CD8-positive, alpha-beta memory T cell (primary cell): ENCODE data around the gene SNX25. TPM values are rescaled to one million over a fixed set of nuclear protein-coding genes. Genes with fewer than 3 reads are reported as not detected.

Experiments used
- CTCF ChIA-PET: fragments of 350-600 bp; sonication (Branson Sonifier 250); formaldehyde crosslinking; loops from one replicate; lab custom pipeline; 2021; ENCODE audit warnings: antibody characterized with exemption; lab: Charles Lee
- POLR2A ChIA-PET: fragments of 350-600 bp; sonication (Branson Sonifier 250); formaldehyde crosslinking; loops from one replicate; lab custom pipeline; 2021; ENCODE audit warnings: antibody characterized with exemption; lab: Charles Lee
- DNase-seq, 5 donors: peaks; one replicate each; pipeline versions ENCODE4 v3.0.0 to v3.0.0-alpha.2; 2020 to 2022; ENCODE audit warnings: mixed read lengths in 1 of 5
- H3K27ac ChIP-seq: one replicate; pipeline ENCODE4 v1.7.0; 2013; ENCODE audit warnings: low read depth, mild to moderate bottlenecking, low read length, moderate library complexity
- H3K27me3 ChIP-seq: 2 replicates; pipeline ENCODE4 v1.7.0; 2013; ENCODE audit warnings: low read length, mild to moderate bottlenecking; ENCODE audit not compliant: insufficient read depth, poor library complexity, severe bottlenecking
- H3K36me3 ChIP-seq: 2 replicates; pipeline ENCODE4 v1.7.0; 2013; ENCODE audit warnings: mild to moderate bottlenecking, low read length, moderate library complexity; ENCODE audit not compliant: insufficient read depth
- H3K4me1 ChIP-seq: 2 replicates; pipeline ENCODE4 v1.7.0; 2013; ENCODE audit warnings: mild to moderate bottlenecking, low read length, moderate library complexity; ENCODE audit not compliant: insufficient read depth
- H3K4me3 ChIP-seq: 2 replicates; pipeline ENCODE4 v1.7.0; 2013; ENCODE audit warnings: mild to moderate bottlenecking, low read length
- H3K9me3 ChIP-seq: 2 replicates; pipeline ENCODE4 v1.7.0; 2013; ENCODE audit warnings: mild to moderate bottlenecking, low read length
- H3K27ac Mint-ChIP-seq, 8 donors: one replicate each; pipeline ENCODE4 v1.8.0; 2020 to 2021; ENCODE audit warnings: mixed read lengths in 8 of 8, mild to moderate bottlenecking in 6 of 8, inconsistent platforms in 3 of 8, moderate library complexity in 3 of 8
- H3K27me3 Mint-ChIP-seq, 2 donors: one replicate each; pipeline ENCODE4 v1.8.0; 2020 to 2021; ENCODE audit warnings: mixed read lengths in 2 of 2, mild to moderate bottlenecking in 1 of 2, moderate library complexity in 1 of 2
- H3K36me3 Mint-ChIP-seq, 3 donors: one replicate each; pipeline ENCODE4 v1.8.0; 2020 to 2021; ENCODE audit warnings: mixed read lengths in 3 of 3, inconsistent platforms in 1 of 3, mild to moderate bottlenecking in 1 of 3
- H3K4me1 Mint-ChIP-seq, 3 donors: one replicate each; pipeline ENCODE4 v1.8.0; 2020 to 2021; ENCODE audit warnings: mixed read lengths in 3 of 3, inconsistent platforms in 1 of 3, mild to moderate bottlenecking in 1 of 3
- H3K4me3 Mint-ChIP-seq, 7 donors: one replicate each; pipeline ENCODE4 v1.8.0; 2020 to 2021; ENCODE audit warnings: mixed read lengths in 7 of 7, mild to moderate bottlenecking in 6 of 7, moderate library complexity in 4 of 7, inconsistent platforms in 2 of 7
- H3K9me3 Mint-ChIP-seq, 5 donors: one replicate each; pipeline ENCODE4 v1.8.0; 2020 to 2022; ENCODE audit warnings: mixed read lengths in 5 of 5, mild to moderate bottlenecking in 3 of 5, moderate library complexity in 2 of 5, inconsistent platforms in 1 of 5
- polyA plus RNA-seq: library from polyadenylated mRNA; unstranded; fragments of 300-500 nt; fragmentation: Illumina TruSeq; gene quantifications from one replicate; pipeline ENCODE4 v1.2.3, GENCODE V29; 2021
- total RNA-seq, 2 experiments: library from RNA; stranded (reverse); gene quantifications; one replicate each; pipeline ENCODE4 v1.2.3, GENCODE V29; 2021

Gene SNX25
- total and polyA plus RNA-seq, 3 experiments from 2014 or later, result 7.8 to 18.2 (median 17.7) TPM

- peak overlapping the region; percentile 98 for H3K27ac ChIP-seq
- peaks cover 16% of the 10 kb centered on the region for H3K4me1 ChIP-seq
- Mint-ChIP-seq H3K36me3 (peaks cover 0 to 16% (median 5%) of the 10 kb centered on the region in 3 donors), H3K4me1 (peaks cover 27 to 37% (median 35%) of the 10 kb centered on the region in 3 donors), H3K27me3 (no peaks in the 10 kb centered on the region), H3K9me3 (no peaks in the 10 kb centered on the region), H3K4me3 (peak overlapping the region; percentile 94 to 98 (median 96)), H3K27ac (peak overlapping the region; percentile 93 to 99 (median 99))
- H3K9me3 ChIP-seq, result no peaks in the 10 kb centered on the region
- ChIA-PET CTCF (interaction anchor here (1.5 to 1.8 kb wide), 2 partner anchors 35 to 251 kb away, joined by 4 read pairs; partner anchors contain the start of gene SLC25A4), POLR2A (interaction anchor here (1.0 to 3.2 kb wide), 5 partner anchors 12 to 661 kb away, joined by 3 to 39 read pairs (median 3); partner anchors contain the start of genes CENPU, SNX25 and UFSP2)
- DNase-seq, result no peak
- peak overlapping the region; percentile 75 for H3K4me3 ChIP-seq
- H3K27me3 ChIP-seq, result no peaks in the 10 kb centered on the region
- peaks cover 5% of the 10 kb centered on the region for H3K36me3 ChIP-seq
Observed at GRCh38 chr4:185394568-185395237, 185.3 kb downstream of the SNX25 start.

DNA sequence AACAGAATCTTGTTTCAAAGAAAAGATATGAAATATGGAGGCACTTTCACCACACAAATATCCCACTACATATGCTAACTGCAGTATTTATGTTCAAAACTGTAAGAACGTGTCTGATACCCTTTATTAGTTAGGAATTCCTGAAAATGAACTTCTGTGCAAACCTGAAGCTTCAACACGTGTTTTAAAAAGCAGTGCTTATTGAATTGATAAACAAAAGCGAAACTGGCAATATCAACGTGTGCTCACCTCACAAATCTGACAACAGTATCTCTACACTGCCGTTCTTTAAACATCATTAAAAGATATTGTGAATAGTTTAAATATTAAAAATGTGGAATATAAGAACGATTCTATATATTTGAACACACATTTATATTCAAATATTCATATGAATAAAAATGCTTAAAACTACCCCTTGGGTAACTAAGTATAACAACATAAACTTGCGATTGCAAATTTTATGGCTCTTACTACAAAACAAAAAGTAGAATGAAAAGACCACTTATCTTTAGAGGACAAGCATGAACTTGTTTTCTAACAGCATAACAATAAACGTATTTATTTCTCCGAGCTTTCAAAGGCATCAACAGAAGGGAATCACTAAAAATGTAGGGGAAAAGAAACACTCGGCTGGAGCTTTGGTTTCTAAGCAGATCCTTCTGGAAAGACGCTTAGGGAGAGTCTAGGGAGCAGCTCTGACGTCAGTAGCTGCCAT lies 186.0 kb downstream of the SNX25 start, which contains the start of gene LRP2BP:
Gene LRP2BP, minus strand, starts transcription at position 687 of the 718 bp plus-strand sequence. CDS start 17,738 bp downstream, outside the sequence.
- Mint-ChIP-seq H3K27me3 (no peaks in the 10 kb centered on the region), H3K4me1 (peaks cover 27 to 37% (median 35%) of the 10 kb centered on the region in 3 donors), H3K27ac (peak within 1 kb of the TSS; percentile 93 to 99 (median 99)), H3K4me3 (peak within 1 kb of the TSS; percentile 94 to 98 (median 96)), H3K36me3 (peaks cover 0 to 23% (median 8%) of the 10 kb centered on the region in 3 donors), H3K9me3 (no peaks in the 10 kb centered on the region)
- Histone ChIP-seq H3K27me3 (no peaks in the 10 kb centered on the region), H3K4me1 (peaks cover 16% of the 10 kb centered on the region), H3K36me3 (peaks cover 10% of the 10 kb centered on the region), H3K4me3 (peak within 1 kb of the TSS; percentile 75), H3K9me3 (no peaks in the 10 kb centered on the region), H3K27ac (peak within 1 kb of the TSS; percentile 98)
- DNase-seq, result peak in 2 of 5 donors; percentile 18 to 24
- POLR2A ChIA-PET, result interaction anchor here (1.0 to 3.2 kb wide), 4 partner anchors 30 to 661 kb away, joined by 3 to 39 read pairs (median 5); partner anchors contain the start of genes CENPU, SNX25 and UFSP2
- CTCF ChIA-PET, result interaction anchor here (1.5 to 3.4 kb wide), 3 partner anchors 31 to 252 kb away, joined by 4 to 19 read pairs (median 4); partner anchors contain the start of genes SLC25A4 and UFSP2

DNA sequence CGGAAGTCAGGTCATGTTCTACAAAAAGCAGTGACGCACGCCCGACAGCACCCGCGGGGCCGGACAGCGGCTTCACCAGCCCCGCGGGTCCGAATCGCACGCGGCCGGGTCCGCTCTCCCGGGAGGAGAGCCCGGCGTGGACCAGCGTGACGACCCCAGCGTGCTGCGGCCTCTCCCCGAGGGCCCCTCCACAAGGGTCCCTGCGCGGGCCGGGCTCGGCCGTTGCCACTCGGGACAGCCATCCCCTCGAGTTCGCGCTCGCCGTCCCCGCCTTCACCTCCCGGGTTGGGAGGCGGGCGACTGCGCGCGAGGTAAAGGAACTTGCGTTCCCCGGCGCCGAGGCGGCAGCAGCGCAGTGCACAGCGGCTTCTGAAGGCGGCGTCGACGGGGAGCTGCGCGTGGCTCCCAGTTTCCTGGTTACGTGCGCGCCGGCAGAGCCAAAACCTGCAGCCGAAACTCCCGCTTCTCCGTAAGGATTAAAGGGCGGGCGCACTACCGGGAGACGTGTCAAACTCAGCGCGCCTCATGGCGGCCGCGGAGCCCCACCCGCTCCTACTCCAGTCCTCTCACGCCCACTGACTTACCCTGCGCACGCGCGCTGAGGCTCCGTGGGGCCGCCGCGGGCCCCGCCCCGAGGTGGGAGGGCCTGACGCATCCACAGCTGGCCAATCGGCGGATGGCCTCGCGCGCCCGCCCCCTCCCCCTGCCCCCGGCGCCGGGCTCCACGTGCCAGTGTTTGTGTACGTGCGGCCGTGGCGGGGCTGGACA lies 186.7 kb downstream of the SNX25 start:
- Mint-ChIP-seq H3K9me3 (no peaks in the 10 kb centered on the region), H3K4me3 (peak overlapping the region; percentile 94 to 98 (median 96)), H3K4me1 (peaks cover 27 to 37% (median 33%) of the 10 kb centered on the region in 3 donors), H3K36me3 (peaks cover 0 to 30% (median 9%) of the 10 kb centered on the region in 3 donors), H3K27me3 (no peaks in the 10 kb centered on the region), H3K27ac (peak overlapping the region; percentile 93 to 99 (median 99))
- H3K27ac ChIP-seq, result peak overlapping the region; percentile 98
- peak; percentile 93 to 98 (median 97) for DNase-seq
- H3K36me3 ChIP-seq, result peaks cover 10% of the 10 kb centered on the region
- no peaks in the 10 kb centered on the region for H3K9me3 ChIP-seq
- ChIA-PET POLR2A (interaction anchor here (0.6 to 3.2 kb wide), 5 partner anchors 30 to 253 kb away, joined by 3 to 39 read pairs (median 5); partner anchors contain the start of genes CCDC110, SLC25A4, SNX25 and UFSP2), CTCF (interaction anchor here (1.5 to 3.4 kb wide), 3 partner anchors 30 to 253 kb away, joined by 4 to 19 read pairs (median 4); partner anchors contain the start of genes SLC25A4 and UFSP2)
- peak overlapping the region; percentile 75 for H3K4me3 ChIP-seq
- H3K4me1 ChIP-seq, result peaks cover 16% of the 10 kb centered on the region
- H3K27me3 ChIP-seq, result no peaks in the 10 kb centered on the region

DNA sequence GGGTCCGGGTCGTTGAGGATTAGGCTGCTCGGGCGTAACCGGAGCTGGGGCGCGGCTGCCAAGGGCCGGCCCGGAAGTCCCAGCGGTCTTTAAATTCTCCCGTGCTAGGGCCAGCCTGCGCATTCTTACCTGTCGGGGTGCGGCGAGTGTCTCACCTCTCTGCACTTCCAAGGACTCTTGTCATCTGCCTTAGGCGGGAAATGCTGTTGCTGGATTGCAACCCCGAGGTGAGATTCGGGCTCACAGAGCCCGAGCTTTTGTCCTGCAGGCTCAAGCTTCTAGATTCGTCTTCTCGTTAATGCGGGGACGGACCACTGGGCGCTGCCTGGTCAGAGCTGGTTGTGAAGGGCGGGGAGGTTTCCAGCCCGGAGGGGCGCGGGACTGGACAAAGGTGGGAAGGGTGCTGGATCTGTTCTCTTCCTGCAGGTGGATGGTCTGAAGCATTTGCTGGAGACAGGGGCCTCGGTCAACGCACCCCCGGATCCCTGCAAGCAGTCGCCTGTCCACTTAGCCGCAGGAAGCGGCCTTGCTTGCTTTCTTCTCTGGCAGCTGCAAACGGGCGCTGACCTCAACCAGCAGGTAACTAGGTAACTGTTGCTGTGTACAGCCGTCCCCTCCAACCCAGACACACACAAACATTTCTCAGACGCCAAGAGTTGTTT lies 187.5 kb downstream of the SNX25 start, which contains the start of gene ANKRD37:
Gene ANKRD37, plus strand, starts transcription at position 118 of the 662 bp plus-strand sequence. Its CDS starts 83 bp downstream, at position 201.
- Mint-ChIP-seq H3K27ac (peak within 1 kb of the TSS; percentile 93 to 99 (median 99)), H3K36me3 (peaks cover 0 to 37% (median 11%) of the 10 kb centered on the region in 3 donors), H3K4me3 (peak within 1 kb of the TSS; percentile 94 to 98 (median 96)), H3K4me1 (peaks cover 25 to 34% (median 27%) of the 10 kb centered on the region in 3 donors), H3K27me3 (no peaks in the 10 kb centered on the region), H3K9me3 (no peaks in the 10 kb centered on the region)
- CTCF ChIA-PET, result interaction anchor here (3.4 kb wide), 1 partner anchor 29 kb away, joined by 19 read pairs; the partner anchor contains the start of gene UFSP2
- Histone ChIP-seq H3K27ac (peak within 1 kb of the TSS; percentile 98), H3K9me3 (no peaks in the 10 kb centered on the region), H3K4me1 (peaks cover 16% of the 10 kb centered on the region), H3K4me3 (peak within 1 kb of the TSS; percentile 75), H3K27me3 (no peaks in the 10 kb centered on the region), H3K36me3 (peaks cover 10% of the 10 kb centered on the region)
- no peak for DNase-seq
- POLR2A ChIA-PET, result interaction anchor here (0.6 to 3.2 kb wide), 3 partner anchors 29 to 254 kb away, joined by 3 to 39 read pairs (median 5); partner anchors contain the start of genes CCDC110, SLC25A4 and UFSP2

DNA sequence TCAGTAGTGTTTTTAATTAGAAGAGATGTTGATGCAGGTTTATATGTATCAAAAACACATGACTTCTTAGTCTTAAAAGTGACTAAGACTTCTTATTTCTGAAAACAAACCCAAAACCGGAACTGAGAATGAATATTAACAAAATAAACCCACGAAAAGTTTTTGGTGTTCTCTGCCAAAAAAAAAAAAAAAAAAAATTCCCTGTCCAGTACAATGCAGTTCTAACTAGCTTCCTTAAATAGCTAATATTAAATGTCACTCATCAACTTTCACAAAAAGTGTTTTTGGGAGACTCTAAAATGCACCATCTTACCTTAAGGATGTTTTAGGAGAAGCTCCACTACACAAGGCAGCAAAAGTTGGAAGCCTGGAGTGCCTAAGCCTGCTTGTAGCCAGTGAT lies 189.2 kb downstream of the SNX25 start:
- peaks cover 16% of the 10 kb centered on the region for H3K4me1 ChIP-seq
- CTCF ChIA-PET, result interaction anchor here (0.7 to 3.4 kb wide), 2 partner anchors 27 to 255 kb away, joined by 3 to 19 read pairs; partner anchors contain the start of genes SLC25A4 and UFSP2
- Mint-ChIP-seq H3K9me3 (no peaks in the 10 kb centered on the region), H3K27ac (peak overlapping the region in 2 of 8 donors; percentile 22 to 46), H3K36me3 (peaks cover 0 to 47% (median 18%) of the 10 kb centered on the region in 3 donors), H3K27me3 (no peaks in the 10 kb centered on the region), H3K4me3 (peak overlapping the region in 1 of 7 donors; percentile 73), H3K4me1 (peaks cover 24 to 29% (median 27%) of the 10 kb centered on the region in 3 donors)
- no peak overlapping the region for H3K27ac ChIP-seq
- H3K36me3 ChIP-seq, result peaks cover 10% of the 10 kb centered on the region
- H3K4me3 ChIP-seq, result no peak overlapping the region
- DNase-seq, result no peak
- no peaks in the 10 kb centered on the region for H3K27me3 ChIP-seq
- POLR2A ChIA-PET, result interaction anchor here (1.3 kb wide), 1 partner anchor 27 kb away, joined by 4 read pairs; the partner anchor contains the start of gene UFSP2
- H3K9me3 ChIP-seq, result no peaks in the 10 kb centered on the region

DNA sequence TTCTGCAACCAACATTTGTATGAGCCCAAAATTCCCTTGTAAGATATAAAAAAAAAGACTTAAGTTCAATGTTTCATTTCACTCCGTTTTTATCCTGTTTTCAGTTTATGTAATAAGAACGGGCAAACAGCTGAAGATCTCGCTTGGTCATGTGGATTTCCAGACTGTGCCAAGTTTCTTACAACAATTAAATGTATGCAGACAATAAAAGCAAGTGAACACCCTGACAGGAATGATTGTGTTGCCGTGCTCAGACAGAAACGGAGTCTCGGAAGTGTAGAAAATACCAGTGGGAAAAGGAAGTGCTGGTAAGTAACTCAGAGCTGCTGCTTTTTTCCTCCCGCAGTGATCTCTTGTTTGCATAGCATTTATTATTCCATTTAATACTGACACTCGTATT lies 190.1 kb downstream of the SNX25 start:
- Mint-ChIP-seq H3K27me3 (no peaks in the 10 kb centered on the region), H3K36me3 (peaks cover 0 to 50% (median 20%) of the 10 kb centered on the region in 3 donors), H3K9me3 (no peaks in the 10 kb centered on the region), H3K4me3 (no peak overlapping the region), H3K27ac (peak overlapping the region in 1 of 8 donors; percentile 46), H3K4me1 (peaks cover 18 to 21% (median 19%) of the 10 kb centered on the region in 3 donors)
- H3K4me3 ChIP-seq, result no peak overlapping the region
- ChIA-PET CTCF (no interaction called here), POLR2A (no interaction called here)
- no peak overlapping the region for H3K27ac ChIP-seq
- H3K9me3 ChIP-seq, result no peaks in the 10 kb centered on the region
- no peak for DNase-seq
- peaks cover 10% of the 10 kb centered on the region for H3K4me1 ChIP-seq
- no peaks in the 10 kb centered on the region for H3K27me3 ChIP-seq
- H3K36me3 ChIP-seq, result peaks cover 10% of the 10 kb centered on the region
